Naive thymus-derived CD4-positive, alpha-beta T cell (primary cell): ENCODE results near the gene PRXL2A. TPM values are rescaled to one million over a fixed set of nuclear protein-coding genes. Genes with fewer than 3 reads are reported as not detected.
"Not testable (repeated sequence)": the region's sequence is repeated elsewhere in the genome, so short reads cannot be mapped to it uniquely, and the experiment has no call there.

Experiments
- ATAC-seq: fragments of 150-1000 bp; cut with Tn5 transposase; 2 replicates; pipeline ENCODE4 v1.10.0; 2021; ENCODE audit warnings: mild to moderate bottlenecking, moderate library complexity
- CTCF ChIA-PET: fragments of 350-600 bp; sonication (Branson Sonifier 250); formaldehyde crosslinking; loops from one replicate; lab custom pipeline; 2021; ENCODE audit warnings: antibody characterized with exemption; lab: Charles Lee
- POLR2A ChIA-PET: fragments of 350-600 bp; sonication (Branson Sonifier 250); formaldehyde crosslinking; loops from one replicate; lab custom pipeline; 2021; ENCODE audit warnings: antibody characterized with exemption, inconsistent platforms; lab: Charles Lee
- DNase-seq, 9 donors: peaks; one replicate each; pipeline versions ENCODE4 v3.0.0 to v3.0.0-alpha.2; 2020 to 2022; ENCODE audit warnings: mixed read lengths in 1 of 9
- H3K27ac ChIP-seq: one replicate; pipeline ENCODE4 v1.7.0; 2013; ENCODE audit warnings: mild to moderate bottlenecking, low read depth, low read length, moderate library complexity
- H3K27me3 ChIP-seq, 2 donors: one replicate each; pipeline ENCODE4 v1.7.0; 2013; ENCODE audit warnings: low read length in 2 of 2, mild to moderate bottlenecking in 2 of 2, moderate library complexity in 2 of 2; ENCODE audit not compliant: control insufficient read depth in 2 of 2, insufficient read depth in 2 of 2
- H3K36me3 ChIP-seq, 3 experiments: 1 replicate in 2 of 3; 2 replicates in 1 of 3; pipeline ENCODE4 v1.7.0; 2013; ENCODE audit warnings: low read length in 3 of 3, mild to moderate bottlenecking in 3 of 3, moderate library complexity in 1 of 3; ENCODE audit not compliant: insufficient read depth in 3 of 3, control insufficient read depth in 2 of 3
- H3K4me1 ChIP-seq, 2 donors: one replicate each; pipeline ENCODE4 v1.7.0; 2013; ENCODE audit warnings: low read length in 2 of 2, mild to moderate bottlenecking in 2 of 2, moderate library complexity in 1 of 2; ENCODE audit not compliant: control insufficient read depth in 2 of 2, insufficient read depth in 2 of 2
- H3K4me3 ChIP-seq: 2 replicates; pipeline ENCODE4 v1.7.0; 2013; ENCODE audit warnings: mild to moderate bottlenecking, low read length
- H3K9me3 ChIP-seq, 3 experiments: 1 replicate in 2 of 3; 2 replicates in 1 of 3; pipeline ENCODE4 v1.7.0; 2013; ENCODE audit warnings: low read length in 3 of 3; ENCODE audit not compliant: control insufficient read depth in 2 of 3
- H3K27ac Mint-ChIP-seq, 9 donors: one replicate each; pipeline ENCODE4 v1.8.0; 2020 to 2022; ENCODE audit warnings: mixed read lengths in 9 of 9, mild to moderate bottlenecking in 8 of 9, moderate library complexity in 5 of 9, inconsistent platforms in 2 of 9
- H3K27me3 Mint-ChIP-seq, 5 donors: one replicate each; pipeline ENCODE4 v1.8.0; 2021 to 2022; ENCODE audit warnings: mixed read lengths in 5 of 5, mild to moderate bottlenecking in 1 of 5
- H3K36me3 Mint-ChIP-seq, 5 donors: one replicate each; pipeline ENCODE4 v1.8.0; 2020 to 2022; ENCODE audit warnings: mixed read lengths in 5 of 5, mild to moderate bottlenecking in 3 of 5, inconsistent platforms in 1 of 5
- H3K4me1 Mint-ChIP-seq, 7 donors: one replicate each; pipeline ENCODE4 v1.8.0; 2020 to 2022; ENCODE audit warnings: mixed read lengths in 7 of 7, mild to moderate bottlenecking in 3 of 7, inconsistent platforms in 1 of 7
- H3K4me3 Mint-ChIP-seq, 10 donors: one replicate each; pipeline ENCODE4 v1.8.0; 2020 to 2022; ENCODE audit warnings: mild to moderate bottlenecking in 10 of 10, mixed read lengths in 10 of 10, moderate library complexity in 6 of 10, inconsistent platforms in 2 of 10
- H3K9me3 Mint-ChIP-seq, 11 donors: one replicate each; pipeline ENCODE4 v1.8.0; 2020 to 2022; ENCODE audit warnings: mixed read lengths in 11 of 11, mild to moderate bottlenecking in 4 of 11, inconsistent platforms in 1 of 11, moderate library complexity in 1 of 11
- intact Hi-C, 2 donors: fragments of 100-400 bp; cut with micrococcal nuclease; formaldehyde crosslinking; loops; one replicate each; pipeline ENCODE4 v1.15.1; 2023
- polyA plus RNA-seq, 2 donors: library from polyadenylated mRNA; unstranded; fragments of 300-500 nt; fragmentation: Illumina TruSeq; gene quantifications; one replicate each; pipeline ENCODE4 v1.2.3, GENCODE V29; 2021
- total RNA-seq, 6 experiments: library from RNA in 5 of 6; stranded (reverse) in 5 of 6; gene quantifications; 1 replicate in 5 of 6; 2 replicates in 1 of 6; pipeline ENCODE4 v1.2.3 and lab custom pipeline; 2021 to 2026

Gene PRXL2A
- total and polyA plus RNA-seq, 7 experiments from 2014 or later, result 5.6 to 20.1 (median 8.6) TPM

GRCh38 chr10:80412486-80412885 is 4.1 kb downstream of the PRXL2A start:
- Mint-ChIP-seq H3K27me3 (peaks cover 0 to 8% (median 0%) of the 10 kb centered on the region in 5 donors), H3K27ac (no peak overlapping the region), H3K4me3 (peak overlapping the region in 1 of 10 donors; percentile 49), H3K9me3 (no peaks in the 10 kb centered on the region), H3K4me1 (peaks cover 30 to 60% (median 47%) of the 10 kb centered on the region in 7 donors), H3K36me3 (peaks cover 0 to 8% (median 0%) of the 10 kb centered on the region in 5 donors)
- DNase-seq (no peak), ATAC-seq (no peak)
- CTCF ChIA-PET, result interaction anchor here (1.0 kb wide), 1 partner anchor 35 kb away, joined by 3 read pairs; no protein-coding TSS in a partner anchor
- H3K9me3 ChIP-seq, result no peaks in the 10 kb centered on the region
- no peaks in the 10 kb centered on the region for H3K27me3 ChIP-seq
- intact Hi-C loops, result no loop called here
- peaks cover 0 to 10% of the 10 kb centered on the region in 2 donors for H3K4me1 ChIP-seq
- H3K27ac ChIP-seq, result no peak overlapping the region
- H3K36me3 ChIP-seq, result peaks cover 0 to 8% (median 0%) of the 10 kb centered on the region in 3 experiments
- POLR2A ChIA-PET, result no interaction called here
- no peak overlapping the region for H3K4me3 ChIP-seq

- H3K27me3 Mint-ChIP-seq, result peaks cover 0 to 3% (median 0%) of the 10 kb centered on the region in 5 donors
- H3K27ac ChIP-seq, result no peak overlapping the region
- no peaks in the 10 kb centered on the region for H3K9me3 Mint-ChIP-seq
- H3K4me1 ChIP-seq, result peaks cover 0 to 7% of the 10 kb centered on the region in 2 donors
- no peak overlapping the region for H3K4me3 ChIP-seq
- peak; percentile 18 for ATAC-seq
- peaks cover 24 to 53% (median 42%) of the 10 kb centered on the region in 7 donors for H3K4me1 Mint-ChIP-seq
- POLR2A ChIA-PET, result interaction anchor here (0.8 kb wide), 1 partner anchor 47 kb away, joined by 3 read pairs; no protein-coding TSS in a partner anchor
- peak overlapping the region in 2 of 9 donors; percentile 9 to 58 for H3K27ac Mint-ChIP-seq
- H3K4me3 Mint-ChIP-seq, result peak overlapping the region in 2 of 10 donors; percentile 3 to 16
- no peaks in the 10 kb centered on the region for H3K27me3 ChIP-seq
- H3K36me3 Mint-ChIP-seq, result peaks cover 0 to 8% (median 0%) of the 10 kb centered on the region in 5 donors
- no peaks in the 10 kb centered on the region for H3K9me3 ChIP-seq
- CTCF ChIA-PET, result interaction anchor here (0.6 to 1.0 kb wide), 2 partner anchors 36 to 262 kb away, joined by 3 read pairs; no protein-coding TSS in a partner anchor
- intact Hi-C loops, result no loop called here
- peaks cover 0 to 3% (median 0%) of the 10 kb centered on the region in 3 experiments for H3K36me3 ChIP-seq
- no peak for DNase-seq
Observed at GRCh38 chr10:80413271-80413996, 5.1 kb downstream of the PRXL2A start.

GRCh38 chr10:80414142-80414895 is 6.0 kb downstream of the PRXL2A start:
- H3K4me1 Mint-ChIP-seq, result peaks cover 21 to 48% (median 38%) of the 10 kb centered on the region in 7 donors
- H3K9me3 ChIP-seq, result no peaks in the 10 kb centered on the region
- no peaks in the 10 kb centered on the region for H3K27me3 Mint-ChIP-seq
- no peaks in the 10 kb centered on the region for H3K27me3 ChIP-seq
- peaks cover 0 to under 1% of the 10 kb centered on the region in 2 donors for H3K4me1 ChIP-seq
- H3K9me3 Mint-ChIP-seq, result no peaks in the 10 kb centered on the region
- no peaks in the 10 kb centered on the region for H3K36me3 ChIP-seq
- no peak overlapping the region for H3K4me3 Mint-ChIP-seq
- ChIA-PET CTCF (no interaction called here), POLR2A (interaction anchor here (0.8 kb wide), 1 partner anchor 46 kb away, joined by 3 read pairs; no protein-coding TSS in a partner anchor)
- ATAC-seq, result no peak
- intact Hi-C loops, result no loop called here
- peak overlapping the region in 1 of 9 donors; percentile 12 for H3K27ac Mint-ChIP-seq
- DNase-seq, result no peak
- peaks cover 0 to 8% (median 0%) of the 10 kb centered on the region in 5 donors for H3K36me3 Mint-ChIP-seq
- no peak overlapping the region for H3K27ac ChIP-seq
- H3K4me3 ChIP-seq, result no peak overlapping the region

- DNase-seq (no peak), ATAC-seq (no peak)
- CTCF ChIA-PET, result no interaction called here
- Mint-ChIP-seq H3K4me3 (no peak overlapping the region), H3K4me1 (peaks cover 15 to 35% (median 24%) of the 10 kb centered on the region in 7 donors), H3K9me3 (no peaks in the 10 kb centered on the region), H3K27me3 (no peaks in the 10 kb centered on the region), H3K36me3 (peaks cover 0 to 9% (median 0%) of the 10 kb centered on the region in 5 donors), H3K27ac (peak overlapping the region in 1 of 9 donors; percentile 53)
- Histone ChIP-seq H3K27ac (no peak overlapping the region), H3K9me3 (no peaks in the 10 kb centered on the region), H3K4me1 (no peaks in the 10 kb centered on the region), H3K27me3 (no peaks in the 10 kb centered on the region), H3K36me3 (no peaks in the 10 kb centered on the region), H3K4me3 (no peak overlapping the region)
- intact Hi-C loops, result no loop called here
- POLR2A ChIA-PET, result no interaction called here
Observed at GRCh38 chr10:80415734-80416478, 7.6 kb downstream of the PRXL2A start.

GRCh38 chr10:80416479-80417098 is 8.2 kb downstream of the PRXL2A start:
- H3K4me3 Mint-ChIP-seq, result no peak overlapping the region
- ChIA-PET CTCF (no interaction called here), POLR2A (no interaction called here)
- no peaks in the 10 kb centered on the region for H3K27me3 Mint-ChIP-seq
- H3K27ac Mint-ChIP-seq, result peak overlapping the region in 1 of 9 donors; percentile 53
- H3K36me3 Mint-ChIP-seq, result peaks cover 0 to 15% (median 0%) of the 10 kb centered on the region in 5 donors
- Histone ChIP-seq H3K4me3 (no peak overlapping the region), H3K4me1 (no peaks in the 10 kb centered on the region), H3K27me3 (no peaks in the 10 kb centered on the region), H3K9me3 (no peaks in the 10 kb centered on the region), H3K27ac (no peak overlapping the region), H3K36me3 (no peaks in the 10 kb centered on the region)
- peaks cover 14 to 33% (median 22%) of the 10 kb centered on the region in 7 donors for H3K4me1 Mint-ChIP-seq
- ATAC-seq (no peak), DNase-seq (no peak)
- intact Hi-C loops, result no loop called here
- no peaks in the 10 kb centered on the region for H3K9me3 Mint-ChIP-seq

- H3K4me3 ChIP-seq, H3K36me3 ChIP-seq, CTCF ChIA-PET, H3K4me3 Mint-ChIP-seq, H3K27me3 ChIP-seq, H3K27ac ChIP-seq, H3K9me3 Mint-ChIP-seq, H3K27me3 Mint-ChIP-seq, intact Hi-C loops, H3K9me3 ChIP-seq, DNase-seq, ATAC-seq, H3K27ac Mint-ChIP-seq, H3K4me1 ChIP-seq, POLR2A ChIA-PET: not testable (repeated sequence)
- Mint-ChIP-seq H3K4me1 (peaks cover 11 to 27% (median 20%) of the 10 kb centered on the region in 7 donors), H3K36me3 (peaks cover 0 to 17% (median 0%) of the 10 kb centered on the region in 5 donors)
Observed at GRCh38 chr10:80417256-80417655, 8.9 kb downstream of the PRXL2A start.
